Chondrocyte (in vitro differentiated cells): Measurements from ENCODE around the gene FNBP1. TPM values are rescaled to one million over a fixed set of nuclear protein-coding genes. Genes with fewer than 3 reads are reported as not detected.

Experiments
- DNase-seq: peaks from one replicate; pipeline ENCODE4 v3.0.0; 2021; ENCODE audit warnings: mixed read lengths, low spot score
- H3K27ac Mint-ChIP-seq: one replicate; pipeline ENCODE4 v1.8.0; 2021; ENCODE audit warnings: mild to moderate bottlenecking, moderate library complexity, mixed read lengths; ENCODE audit not compliant: unreplicated experiment
- H3K27me3 Mint-ChIP-seq: 2 replicates; pipeline ENCODE4 v1.8.0; 2021; ENCODE audit warnings: low read depth, mixed read lengths
- H3K36me3 Mint-ChIP-seq: 2 replicates; pipeline ENCODE4 v1.8.0; 2021; ENCODE audit warnings: low read depth, mixed read lengths
- H3K4me1 Mint-ChIP-seq: 2 replicates; pipeline ENCODE4 v1.8.0; 2021; ENCODE audit warnings: low read depth, mild to moderate bottlenecking, mixed read lengths
- H3K4me3 Mint-ChIP-seq: one replicate; pipeline ENCODE4 v1.8.0; 2021; ENCODE audit warnings: mild to moderate bottlenecking, moderate library complexity, mixed read lengths; ENCODE audit not compliant: unreplicated experiment
- H3K9me3 Mint-ChIP-seq: 2 replicates; pipeline ENCODE4 v1.8.0; 2021; ENCODE audit warnings: low read depth, mixed read lengths
- total RNA-seq: library from RNA; stranded (reverse); gene quantifications from 3 replicates; pipeline ENCODE4 v1.2.1, GENCODE V29; 2021
- TF ChIP-seq, protein P1 (sequence below): fragments of 200-600 bp; sonication (generic); IDR thresholded peaks from 2 replicates; pipeline ENCODE4 v1.5.0; 2021; ENCODE audit warnings: antibody characterized with exemption, mild to moderate bottlenecking, moderate library complexity

The FNBP1 gene
- total RNA-seq, 1 donor from 2014 or later, result 61.2 TPM

DNA sequence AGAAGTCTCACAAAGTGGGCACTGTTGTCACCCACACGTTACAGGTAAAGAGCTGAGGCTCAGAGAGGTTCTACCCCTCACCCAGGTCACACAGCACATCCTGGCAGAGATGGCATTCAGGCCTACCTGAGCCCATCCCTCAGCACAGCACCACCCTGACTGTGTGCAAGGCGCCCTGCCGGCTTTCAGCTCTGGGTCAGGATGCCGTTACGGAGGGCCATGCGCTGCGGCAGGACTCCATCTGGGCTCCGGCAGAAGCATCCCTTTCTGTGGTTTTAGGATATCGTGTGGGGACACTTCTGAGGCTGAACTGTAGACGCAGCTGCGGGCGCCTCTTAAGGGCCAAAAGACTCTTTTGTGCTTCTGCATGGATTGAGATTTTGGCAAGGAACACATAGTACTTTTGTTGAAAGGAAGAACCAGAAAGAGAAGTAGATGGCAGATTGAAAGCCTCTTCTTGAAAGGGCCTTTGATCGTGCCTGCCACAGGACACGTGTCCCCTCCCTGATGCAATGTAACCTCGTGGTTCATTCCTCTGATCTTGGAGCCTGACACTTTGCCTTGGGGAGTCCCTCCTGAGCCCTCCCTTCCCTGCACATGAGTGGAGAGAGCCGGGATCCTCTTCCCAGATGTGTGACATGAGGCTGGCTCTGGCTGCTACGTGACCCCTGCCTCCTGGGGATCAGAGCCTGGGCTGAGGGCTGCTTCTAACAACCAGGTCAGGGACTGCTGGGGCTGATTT is 176.4 kb downstream of the FNBP1 start:
- H3K9me3 Mint-ChIP-seq, result no peaks in the 10 kb centered on the region
- DNase-seq, result no peak
- TF ChIP-seq, protein P1, sequence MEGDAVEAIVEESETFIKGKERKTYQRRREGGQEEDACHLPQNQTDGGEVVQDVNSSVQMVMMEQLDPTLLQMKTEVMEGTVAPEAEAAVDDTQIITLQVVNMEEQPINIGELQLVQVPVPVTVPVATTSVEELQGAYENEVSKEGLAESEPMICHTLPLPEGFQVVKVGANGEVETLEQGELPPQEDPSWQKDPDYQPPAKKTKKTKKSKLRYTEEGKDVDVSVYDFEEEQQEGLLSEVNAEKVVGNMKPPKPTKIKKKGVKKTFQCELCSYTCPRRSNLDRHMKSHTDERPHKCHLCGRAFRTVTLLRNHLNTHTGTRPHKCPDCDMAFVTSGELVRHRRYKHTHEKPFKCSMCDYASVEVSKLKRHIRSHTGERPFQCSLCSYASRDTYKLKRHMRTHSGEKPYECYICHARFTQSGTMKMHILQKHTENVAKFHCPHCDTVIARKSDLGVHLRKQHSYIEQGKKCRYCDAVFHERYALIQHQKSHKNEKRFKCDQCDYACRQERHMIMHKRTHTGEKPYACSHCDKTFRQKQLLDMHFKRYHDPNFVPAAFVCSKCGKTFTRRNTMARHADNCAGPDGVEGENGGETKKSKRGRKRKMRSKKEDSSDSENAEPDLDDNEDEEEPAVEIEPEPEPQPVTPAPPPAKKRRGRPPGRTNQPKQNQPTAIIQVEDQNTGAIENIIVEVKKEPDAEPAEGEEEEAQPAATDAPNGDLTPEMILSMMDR, result no peak
- H3K4me3 Mint-ChIP-seq, result no peak overlapping the region
- H3K36me3 Mint-ChIP-seq, result peaks cover 24% of the 10 kb centered on the region
- H3K27ac Mint-ChIP-seq, result no peak overlapping the region
- H3K27me3 Mint-ChIP-seq, result no peaks in the 10 kb centered on the region
- H3K4me1 Mint-ChIP-seq, result no peaks in the 10 kb centered on the region

DNA sequence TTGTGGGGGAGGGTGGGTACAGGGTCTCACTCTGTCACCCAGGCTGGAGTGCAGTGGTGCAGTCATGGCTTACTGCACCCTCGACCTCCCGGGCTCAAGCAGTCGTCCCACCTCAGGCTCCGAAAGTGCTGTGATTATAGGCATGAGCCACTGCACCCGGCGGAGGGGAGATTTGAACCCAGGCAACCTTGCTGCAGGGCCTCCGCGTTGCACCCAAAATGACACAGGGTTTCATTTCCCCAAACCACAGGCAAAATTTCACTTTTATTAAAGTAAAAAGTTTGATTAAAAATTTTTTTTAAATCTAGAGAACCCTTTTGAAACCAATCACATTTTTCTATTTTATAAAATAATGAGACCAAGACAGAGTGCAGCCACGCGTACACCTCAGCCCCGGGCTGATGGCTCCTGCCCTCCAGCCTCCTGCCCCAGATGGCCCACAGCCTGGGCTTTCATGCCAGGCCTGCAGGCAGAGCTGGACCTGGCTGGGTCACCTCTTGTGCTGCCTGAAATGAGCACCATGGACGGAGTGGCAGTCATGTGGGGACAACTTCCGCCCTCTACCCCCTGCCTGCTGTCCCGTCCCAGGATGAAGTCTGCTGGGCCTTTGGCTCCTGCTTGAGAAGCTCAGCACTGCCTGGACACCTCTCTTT is 177.2 kb downstream of the FNBP1 start:
- Mint-ChIP-seq H3K4me1 (no peaks in the 10 kb centered on the region), H3K9me3 (no peaks in the 10 kb centered on the region), H3K27me3 (no peaks in the 10 kb centered on the region), H3K4me3 (no peak overlapping the region), H3K27ac (no peak overlapping the region), H3K36me3 (peaks cover 28% of the 10 kb centered on the region)
- DNase-seq, result no peak
- TF ChIP-seq, protein P1, result no peak

DNA sequence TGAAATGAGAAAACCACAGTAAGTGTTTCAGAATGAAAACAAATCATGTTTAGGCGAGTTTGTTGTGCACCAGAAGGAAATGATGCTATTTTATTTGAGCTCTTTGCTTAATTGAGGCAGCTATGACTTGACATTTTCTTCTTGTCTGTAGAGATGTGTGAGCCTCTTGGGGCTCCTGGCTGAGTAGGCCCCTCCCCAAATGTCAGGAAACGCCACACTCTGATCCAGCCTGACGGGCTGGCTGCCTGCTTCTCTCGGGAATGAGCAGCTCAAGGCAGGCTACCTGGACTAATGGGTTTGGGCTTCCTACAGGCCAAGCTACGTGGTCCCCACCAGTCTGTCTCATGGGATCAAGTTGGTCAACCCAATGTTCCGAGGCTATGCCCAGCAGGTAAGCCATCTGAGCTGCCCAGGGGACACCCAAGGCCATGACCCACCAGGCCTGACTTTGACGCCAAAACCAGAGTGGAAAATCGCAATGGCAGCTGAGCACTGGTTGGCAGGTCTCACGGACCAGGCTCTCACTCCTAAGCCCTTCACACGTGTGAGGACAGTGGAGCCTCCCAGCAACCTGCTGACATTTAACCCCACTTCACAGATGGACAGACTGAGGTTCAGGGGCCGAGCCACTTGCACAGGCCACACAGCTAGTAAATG is 177.9 kb downstream of the FNBP1 start:
- Mint-ChIP-seq H3K36me3 (peaks cover 27% of the 10 kb centered on the region), H3K27ac (no peak overlapping the region), H3K27me3 (no peaks in the 10 kb centered on the region), H3K4me1 (no peaks in the 10 kb centered on the region), H3K4me3 (no peak overlapping the region), H3K9me3 (no peaks in the 10 kb centered on the region)
- no peak for DNase-seq
- TF ChIP-seq, protein P1, result no peak

DNA sequence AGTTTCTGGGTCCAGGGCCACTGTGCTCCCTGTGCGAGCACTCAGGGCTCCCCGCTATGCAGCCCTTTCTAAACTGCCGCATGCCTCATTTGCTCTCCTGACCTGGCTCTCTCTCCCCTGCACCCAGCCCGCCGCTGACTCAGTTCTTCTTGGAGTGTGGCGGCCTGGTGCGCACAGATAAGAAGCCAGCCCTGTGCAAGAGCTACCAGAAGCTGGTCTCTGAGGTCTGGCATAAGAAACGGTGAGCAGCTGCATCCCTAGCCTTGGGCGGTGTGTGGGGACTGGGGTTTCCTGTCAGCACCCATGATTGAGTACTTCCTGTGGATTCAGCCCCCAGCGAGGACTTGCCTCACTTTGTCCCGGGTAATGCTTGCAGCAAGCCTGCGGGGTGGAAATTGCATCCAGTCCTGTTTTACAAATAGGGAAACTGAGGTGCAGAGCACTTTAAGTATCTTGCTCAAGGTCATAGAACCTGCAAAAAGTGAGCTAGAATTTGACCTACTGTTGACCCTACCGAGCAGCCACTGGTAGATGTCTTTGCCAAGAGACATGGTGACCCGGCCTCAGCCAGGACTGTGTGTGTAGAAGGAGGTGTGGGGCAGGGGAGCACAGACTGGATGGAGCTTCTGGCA is 179.8 kb downstream of the FNBP1 start:
- no peak overlapping the region for H3K4me3 Mint-ChIP-seq
- no peak overlapping the region for H3K27ac Mint-ChIP-seq
- H3K9me3 Mint-ChIP-seq, result no peaks in the 10 kb centered on the region
- no peak for DNase-seq
- no peaks in the 10 kb centered on the region for H3K4me1 Mint-ChIP-seq
- peaks cover 30% of the 10 kb centered on the region for H3K36me3 Mint-ChIP-seq
- H3K27me3 Mint-ChIP-seq, result no peaks in the 10 kb centered on the region
- TF ChIP-seq, protein P1, result no peak

DNA sequence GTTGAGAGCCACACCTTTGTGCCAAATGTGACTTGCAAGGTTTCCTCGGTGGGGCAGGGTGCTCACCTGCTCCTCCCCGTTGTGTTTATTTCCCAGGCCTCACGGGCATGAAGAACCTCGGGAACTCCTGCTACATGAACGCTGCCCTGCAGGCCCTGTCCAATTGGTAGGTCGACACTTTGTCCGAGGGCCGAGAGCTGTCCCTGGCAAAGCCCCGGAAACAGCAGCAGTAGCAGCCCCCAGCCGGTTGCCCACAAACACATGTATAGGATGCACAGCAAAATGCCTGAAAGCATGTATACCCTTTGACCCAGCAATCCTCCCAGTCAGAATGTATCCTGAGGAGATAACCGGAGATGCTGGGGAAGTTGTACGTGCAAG is 181.6 kb downstream of the FNBP1 start:
- TF ChIP-seq, protein P1, result no peak
- no peaks in the 10 kb centered on the region for H3K27me3 Mint-ChIP-seq
- H3K4me3 Mint-ChIP-seq, result no peak overlapping the region
- H3K9me3 Mint-ChIP-seq, result no peaks in the 10 kb centered on the region
- H3K36me3 Mint-ChIP-seq, result peaks cover 29% of the 10 kb centered on the region
- H3K4me1 Mint-ChIP-seq, result peaks cover 13% of the 10 kb centered on the region
- peak; percentile 65 for DNase-seq
- no peak overlapping the region for H3K27ac Mint-ChIP-seq
